HEK293 (cell line): ENCODE results near the gene LCE3B.

Experiments
- CTCF ChIA-PET: fragments of 350-600 bp; formaldehyde crosslinking; extraction: SDS; loops from one replicate; lab custom pipeline; 2021; ENCODE audit warnings: antibody characterized with exemption; lab: Yijun Ruan, JAX
- POLR2A ChIA-PET: fragments of 300-600 bp; formaldehyde crosslinking; extraction: SDS; loops from one replicate; lab custom pipeline; 2020; ENCODE audit warnings: antibody characterized with exemption, inconsistent platforms; lab: Yijun Ruan, JAX
- H3K27ac ChIP-seq: fragments of 200-500 bp; sonication (Bioruptor generic); 2 replicates; pipeline ENCODE4 v1.5.1; 2014; ENCODE audit warnings: low read depth, low read length, control low read depth, inconsistent platforms; ENCODE audit errors: extremely low read depth
- H3K36me3 ChIP-seq, 2 experiments: fragments of 200-500 bp in 1 of 2; sonication (Bioruptor generic) in 1 of 2; 1 replicate in 1 of 2; 2 replicates in 1 of 2; pipeline ENCODE4 v1.5.1; 2014 to 2017; ENCODE audit warnings: inconsistent platforms in 2 of 2, low read length in 2 of 2; ENCODE audit not compliant: control insufficient read depth in 2 of 2, insufficient read depth in 1 of 2
- H3K4me1 ChIP-seq: fragments of 200-500 bp; sonication (Bioruptor generic); 2 replicates; pipeline ENCODE4 v1.5.1; 2014; ENCODE audit warnings: mild to moderate bottlenecking, low read length, inconsistent platforms; ENCODE audit not compliant: control insufficient read depth, insufficient read depth
- H3K4me3 ChIP-seq: 2 replicates; pipeline ENCODE4 v1.5.1; 2011; ENCODE audit warnings: low read depth, mild to moderate bottlenecking, control low read depth, low read length, moderate library complexity
- H3K9me3 ChIP-seq: fragments of 200-500 bp; sonication (Bioruptor generic); 2 replicates; pipeline ENCODE4 v1.5.1; 2014; ENCODE audit warnings: low read depth, low read length, inconsistent platforms; ENCODE audit not compliant: control insufficient read depth, insufficient read depth
- EGR2 ChIP-seq: fragments of 450-650 bp; formaldehyde crosslinking; IDR thresholded peaks from 2 replicates; pipeline ENCODE4 v1.5.1; 2016; ENCODE audit warnings: low read depth, missing biosample characterization, missing genetic modification characterization
- GLI2 ChIP-seq: fragments of 450-650 bp; formaldehyde crosslinking; IDR thresholded peaks from 2 replicates; pipeline ENCODE4; 2017; ENCODE audit warnings: missing biosample characterization, missing genetic modification characterization, low read depth, borderline replicate concordance
- KLF16 ChIP-seq: fragments of 450-650 bp; formaldehyde crosslinking; IDR thresholded peaks from 2 replicates; pipeline ENCODE4 v1.5.1; 2017; ENCODE audit warnings: missing biosample characterization, missing genetic modification characterization
- KLF17 ChIP-seq: fragments of 450-650 bp; formaldehyde crosslinking; IDR thresholded peaks from 2 replicates; pipeline ENCODE4 v1.5.1; 2016; ENCODE audit warnings: missing biosample characterization, missing genetic modification characterization
- RBAK ChIP-seq: fragments of 450-650 bp; formaldehyde crosslinking; IDR thresholded peaks from 2 replicates; pipeline ENCODE4 v1.5.1; 2016; ENCODE audit warnings: missing biosample characterization, missing genetic modification characterization
- SP7 ChIP-seq: fragments of 450-650 bp; formaldehyde crosslinking; IDR thresholded peaks from 2 replicates; pipeline ENCODE4 v1.5.1; 2016; ENCODE audit warnings: missing biosample characterization, missing genetic modification characterization
- TRIM28 ChIP-seq: IDR thresholded peaks from 2 replicates; pipeline ENCODE4 v1.6.1; 2011; ENCODE audit warnings: low read length, control low read depth, borderline replicate concordance
- ZBTB17 ChIP-seq: fragments of 450-650 bp; formaldehyde crosslinking; IDR thresholded peaks from 2 replicates; pipeline ENCODE4 v1.5.1; 2016; ENCODE audit warnings: missing biosample characterization, missing genetic modification characterization
- ZBTB48 ChIP-seq: fragments of 450-650 bp; formaldehyde crosslinking; IDR thresholded peaks from 2 replicates; pipeline ENCODE4 v1.5.1; 2016; ENCODE audit warnings: missing biosample characterization, missing genetic modification characterization
- ZBTB49 ChIP-seq: fragments of 450-650 bp; formaldehyde crosslinking; IDR thresholded peaks from 2 replicates; pipeline ENCODE4 v1.5.1; 2016; ENCODE audit warnings: missing biosample characterization, missing genetic modification characterization, low read depth
- ZBTB7A ChIP-seq: fragments of 450-650 bp; formaldehyde crosslinking; IDR thresholded peaks from 2 replicates; pipeline ENCODE4 v1.5.1; 2016; ENCODE audit warnings: low read depth, missing biosample characterization, missing genetic modification characterization
- ZFHX2 ChIP-seq: fragments of 450-650 bp; formaldehyde crosslinking; conservative IDR thresholded peaks from 2 replicates; pipeline ENCODE4 v1.5.1; 2016; ENCODE audit warnings: missing biosample characterization, missing genetic modification characterization
- ZFP3 ChIP-seq: fragments of 450-650 bp; formaldehyde crosslinking; IDR thresholded peaks from 2 replicates; pipeline ENCODE4 v1.5.1; 2016; ENCODE audit warnings: low read depth, missing biosample characterization, missing genetic modification characterization
- ZFP41 ChIP-seq: fragments of 450-650 bp; formaldehyde crosslinking; IDR thresholded peaks from 2 replicates; pipeline ENCODE4 v1.5.1; 2016; ENCODE audit warnings: missing biosample characterization, missing genetic modification characterization, borderline replicate concordance
- ZNF10 ChIP-seq: fragments of 450-650 bp; formaldehyde crosslinking; IDR thresholded peaks from 2 replicates; pipeline ENCODE4 v1.5.1; 2017; ENCODE audit warnings: missing biosample characterization, missing genetic modification characterization
- ZNF132 ChIP-seq: fragments of 450-650 bp; formaldehyde crosslinking; IDR thresholded peaks from 2 replicates; pipeline ENCODE4 v1.5.1; 2017; ENCODE audit warnings: missing biosample characterization, missing genetic modification characterization, borderline replicate concordance
- ZNF174 ChIP-seq: fragments of 450-650 bp; formaldehyde crosslinking; IDR thresholded peaks from 2 replicates; pipeline ENCODE4 v1.5.0; 2017; ENCODE audit warnings: missing biosample characterization, mild to moderate bottlenecking, missing genetic modification characterization
- ZNF2 ChIP-seq: fragments of 450-650 bp; formaldehyde crosslinking; IDR thresholded peaks from 2 replicates; pipeline ENCODE4 v1.5.1; 2016; ENCODE audit warnings: missing biosample characterization, missing genetic modification characterization
- ZNF23 ChIP-seq: fragments of 450-650 bp; formaldehyde crosslinking; IDR thresholded peaks from 2 replicates; pipeline ENCODE4 v1.5.1; 2016; ENCODE audit warnings: missing biosample characterization, missing genetic modification characterization, borderline replicate concordance
- ZNF302 ChIP-seq: fragments of 450-650 bp; formaldehyde crosslinking; IDR thresholded peaks from 2 replicates; pipeline ENCODE4 v1.5.1; 2016; ENCODE audit warnings: missing biosample characterization, missing genetic modification characterization, low read depth
- ZNF366 ChIP-seq: fragments of 450-650 bp; formaldehyde crosslinking; conservative IDR thresholded peaks from 2 replicates; pipeline ENCODE4 v1.5.1; 2016; ENCODE audit warnings: missing biosample characterization, missing genetic modification characterization
- ZNF426 ChIP-seq: fragments of 450-650 bp; formaldehyde crosslinking; IDR thresholded peaks from 2 replicates; pipeline ENCODE4 v1.5.1; 2017; ENCODE audit warnings: missing biosample characterization, missing genetic modification characterization, mild to moderate bottlenecking, inconsistent platforms, moderate library complexity
- ZNF473 ChIP-seq: fragments of 450-650 bp; formaldehyde crosslinking; IDR thresholded peaks from 2 replicates; pipeline ENCODE4 v1.5.1; 2017; ENCODE audit warnings: missing biosample characterization, missing genetic modification characterization
- ZNF48 ChIP-seq: fragments of 450-650 bp; formaldehyde crosslinking; IDR thresholded peaks from 2 replicates; pipeline ENCODE4 v1.5.1; 2016; ENCODE audit warnings: missing biosample characterization, missing genetic modification characterization
- ZNF544 ChIP-seq: fragments of 450-650 bp; formaldehyde crosslinking; IDR thresholded peaks from 2 replicates; pipeline ENCODE4 v1.5.0; 2017; ENCODE audit warnings: missing biosample characterization, missing genetic modification characterization
- ZNF624 ChIP-seq: fragments of 450-650 bp; formaldehyde crosslinking; IDR thresholded peaks from 2 replicates; pipeline ENCODE4 v1.5.1; 2017; ENCODE audit warnings: missing biosample characterization, missing genetic modification characterization
- ZNF660 ChIP-seq: fragments of 450-650 bp; IDR thresholded peaks from 2 replicates; pipeline ENCODE4 v1.5.1; 2018; ENCODE audit warnings: missing biosample characterization, mild to moderate bottlenecking, missing genetic modification characterization
- ZNF677 ChIP-seq: fragments of 450-650 bp; IDR thresholded peaks from 2 replicates; pipeline ENCODE4 v1.5.0; 2018; ENCODE audit warnings: missing biosample characterization, mild to moderate bottlenecking, missing genetic modification characterization, moderate library complexity
- ZNF692 ChIP-seq: fragments of 450-650 bp; formaldehyde crosslinking; IDR thresholded peaks from 2 replicates; pipeline ENCODE4 v1.5.1; 2016; ENCODE audit warnings: missing biosample characterization, missing genetic modification characterization
- ZNF768 ChIP-seq: fragments of 450-650 bp; formaldehyde crosslinking; IDR thresholded peaks from 2 replicates; pipeline ENCODE4 v1.5.1; 2018; ENCODE audit warnings: missing biosample characterization, mild to moderate bottlenecking, missing genetic modification characterization
- ZNF830 ChIP-seq: fragments of 450-650 bp; IDR thresholded peaks from 2 replicates; pipeline ENCODE4 v1.5.0; 2018; ENCODE audit warnings: missing biosample characterization, missing genetic modification characterization, low read depth, mild to moderate bottlenecking, moderate library complexity
- ZSCAN4 ChIP-seq: fragments of 450-650 bp; formaldehyde crosslinking; IDR thresholded peaks from 2 replicates; pipeline ENCODE4 v1.5.1; 2017; ENCODE audit warnings: missing biosample characterization, missing genetic modification characterization

Gene LCE3B

GRCh38 chr1:152626744-152627143 lies 13.1 kb downstream of the LCE3B start (continued):
- no peak for TF ChIP-seq ZNF2 (tag by site-specific recombination)
- no peak for TF ChIP-seq ZFHX2 (tag by site-specific recombination)
- no peak for TF ChIP-seq ZNF302 (tag by site-specific recombination)
- no peak for TF ChIP-seq ZFP41 (tag by site-specific recombination)

- no peaks in the 10 kb centered on the region for H3K4me1 ChIP-seq
- H3K9me3 ChIP-seq, result no peaks in the 10 kb centered on the region
- H3K27ac ChIP-seq, result no peak overlapping the region
- CTCF ChIA-PET, result no interaction called here
- TF ChIP-seq ZNF174 (tag by site-specific recombination) (no peak), SP7 (tag by site-specific recombination) (no peak), ZNF830 (tag by site-specific recombination) (no peak), ZBTB48 (tag by site-specific recombination) (no peak), ZNF10 (tag by site-specific recombination) (no peak), ZNF48 (tag by site-specific recombination) (no peak), ZNF473 (no peak), ZNF692 (tag by site-specific recombination) (no peak), KLF17 (no peak)
- TF ChIP-seq, all 188 proteins: peak for 0
- Histone ChIP-seq H3K36me3 (no peaks in the 10 kb centered on the region), H3K4me3 (no peak overlapping the region)
- POLR2A ChIA-PET, result no interaction called here
These were observed 17.0 kb downstream of the LCE3B start for GRCh38 chr1:152630596-152630995.

- ChIA-PET CTCF (interaction anchor here (0.5 to 5.4 kb wide), 3 partner anchors 13 to 205 kb away, joined by 3 to 39 read pairs (median 4); no protein-coding TSS in a partner anchor), POLR2A (no interaction called here)
- no peak overlapping the region for H3K27ac ChIP-seq
- H3K4me1 ChIP-seq, result no peaks in the 10 kb centered on the region
- H3K36me3 ChIP-seq, result no peaks in the 10 kb centered on the region
- no peaks in the 10 kb centered on the region for H3K9me3 ChIP-seq
- TF ChIP-seq ZBTB49 (no peak), ZNF366 (no peak), ZNF660 (tag by site-specific recombination) (no peak), ZNF677 (no peak), ZFP3 (no peak), ZSCAN4 (tag by site-specific recombination) (no peak), ZNF624 (tag by site-specific recombination) (no peak), ZNF23 (tag by site-specific recombination) (no peak), ZBTB7A (tag by site-specific recombination) (no peak), KLF16 (no peak), ZNF132 (tag by site-specific recombination) (no peak), ZNF768 (tag by site-specific recombination) (no peak), ZBTB17 (no peak), RBAK (tag by site-specific recombination) (no peak), EGR2 (tag by site-specific recombination) (no peak), ZNF544 (tag by site-specific recombination) (no peak), GLI2 (tag by site-specific recombination) (no peak), ZNF426 (no peak), TRIM28 (no peak)
- no peak overlapping the region for H3K4me3 ChIP-seq
These were observed 26.7 kb downstream of the LCE3B start for GRCh38 chr1:152640351-152640750.
